Mesenchymal stem cell (in vitro differentiated cells and primary cell): Measurements from ENCODE around the gene FCHSD2.

ENCODE experiments used
- DNase-seq: peaks from one replicate; pipeline ENCODE4 v3.0.0-alpha.2; 2013
- H2AFZ ChIP-seq: one replicate; pipeline ENCODE4 v1.6.1; 2013; ENCODE audit warnings: low read depth, mild to moderate bottlenecking, control low read depth, inconsistent platforms, low read length, moderate library complexity
- H2AK5ac ChIP-seq: 2 replicates; pipeline ENCODE4 v1.6.1; 2013; ENCODE audit warnings: low read length, moderate library complexity, mild to moderate bottlenecking, inconsistent platforms; ENCODE audit not compliant: severe bottlenecking
- H2BK120ac ChIP-seq: one replicate; pipeline ENCODE4 v1.6.1; 2013; ENCODE audit warnings: low read depth, mild to moderate bottlenecking, inconsistent platforms, low read length, moderate library complexity
- H2BK12ac ChIP-seq, 2 experiments: one replicate each; pipeline ENCODE4 v1.6.1; 2013; ENCODE audit warnings: inconsistent platforms in 2 of 2, low read length in 2 of 2, mild to moderate bottlenecking in 2 of 2, moderate library complexity in 2 of 2, control low read depth in 1 of 2
- H2BK15ac ChIP-seq: one replicate; pipeline ENCODE4 v1.6.1; 2013; ENCODE audit warnings: mild to moderate bottlenecking, low read depth, inconsistent platforms; ENCODE audit not compliant: poor library complexity, severe bottlenecking
- H2BK5ac ChIP-seq: 2 replicates; pipeline ENCODE4 v1.6.1; 2013; ENCODE audit warnings: low read depth, mild to moderate bottlenecking, low read length, control low read depth, inconsistent platforms; ENCODE audit not compliant: poor library complexity, severe bottlenecking
- H3K14ac ChIP-seq, 2 experiments: one replicate each; pipeline ENCODE4 v1.6.1; 2013; ENCODE audit warnings: inconsistent platforms in 2 of 2, low read length in 2 of 2, control low read depth in 1 of 2, mild to moderate bottlenecking in 1 of 2, moderate library complexity in 1 of 2
- H3K18ac ChIP-seq, 2 experiments: one replicate each; pipeline ENCODE4 v1.6.1; 2013; ENCODE audit warnings: inconsistent platforms in 2 of 2, low read length in 2 of 2, control low read depth in 1 of 2, low read depth in 1 of 2, mild to moderate bottlenecking in 1 of 2
- H3K23ac ChIP-seq, 2 experiments: one replicate each; pipeline ENCODE4 v1.6.1; 2013; ENCODE audit warnings: inconsistent platforms in 2 of 2, low read length in 2 of 2, mild to moderate bottlenecking in 2 of 2, moderate library complexity in 2 of 2, control low read depth in 1 of 2
- H3K27ac ChIP-seq: 2 replicates; pipeline ENCODE4 v1.5.1; 2013; ENCODE audit warnings: mild to moderate bottlenecking, moderate library complexity, low read length, control low read depth, inconsistent platforms; ENCODE audit not compliant: poor library complexity, severe bottlenecking
- H3K27me3 ChIP-seq, 2 experiments: 2 replicates each; pipeline versions ENCODE4 v1.6.1 to v1.7.0; 2013; ENCODE audit warnings: low read length in 2 of 2, mild to moderate bottlenecking in 2 of 2, moderate library complexity in 2 of 2, control low read depth in 1 of 2, inconsistent platforms in 1 of 2; ENCODE audit not compliant: control insufficient read depth in 1 of 2, insufficient read depth in 1 of 2
- H3K36me3 ChIP-seq, 2 experiments: 2 replicates each; pipeline versions ENCODE4 v1.6.1 to v1.7.0; 2013; ENCODE audit warnings: low read length in 2 of 2, control low read depth in 1 of 2, inconsistent platforms in 1 of 2, low read depth in 1 of 2, mild to moderate bottlenecking in 1 of 2; ENCODE audit not compliant: insufficient read depth in 2 of 2, control insufficient read depth in 1 of 2
- H3K4ac ChIP-seq, 2 experiments: one replicate each; pipeline ENCODE4 v1.6.1; 2013; ENCODE audit warnings: inconsistent platforms in 2 of 2, low read length in 2 of 2, mild to moderate bottlenecking in 2 of 2, moderate library complexity in 2 of 2, control low read depth in 1 of 2, low read depth in 1 of 2
- H3K4me1 ChIP-seq: 2 replicates; pipeline ENCODE4 v1.6.1; 2013; ENCODE audit warnings: low read depth, low read length, control low read depth; ENCODE audit not compliant: control insufficient read depth, insufficient read depth
- H3K4me2 ChIP-seq: 2 replicates; pipeline ENCODE4 v1.6.1; 2013; ENCODE audit warnings: low read length, mild to moderate bottlenecking, inconsistent platforms; ENCODE audit not compliant: poor library complexity, severe bottlenecking
- H3K4me3 ChIP-seq, 2 experiments: 2 replicates each; pipeline versions ENCODE4 v1.5.1 to v1.7.0; 2013; ENCODE audit warnings: low read length in 2 of 2, mild to moderate bottlenecking in 2 of 2, control low read depth in 1 of 2, low read depth in 1 of 2; ENCODE audit not compliant: insufficient read depth in 1 of 2
- H3K79me1 ChIP-seq: replicated peaks from 2 replicates; pipeline ENCODE4 v1.6.1; 2013; ENCODE audit warnings: mild to moderate bottlenecking, control low read depth, low read length, inconsistent platforms; ENCODE audit not compliant: poor library complexity, severe bottlenecking
- H3K9ac ChIP-seq: 2 replicates; pipeline ENCODE4 v1.7.0; 2013; ENCODE audit warnings: mild to moderate bottlenecking, low read length, moderate library complexity
- H3K9me3 ChIP-seq: 2 replicates; pipeline ENCODE4 v1.7.0; 2013; ENCODE audit warnings: mild to moderate bottlenecking, low read length; ENCODE audit not compliant: control insufficient read depth
- H4K8ac ChIP-seq: one replicate; pipeline ENCODE4 v1.6.1; 2013; ENCODE audit warnings: inconsistent platforms, mild to moderate bottlenecking, low read length, moderate library complexity
- H4K91ac ChIP-seq: one replicate; pipeline ENCODE4 v1.6.1; 2013; ENCODE audit warnings: mild to moderate bottlenecking, low read length, inconsistent platforms
- WGBS: methylation state at CpG from one replicate; pipeline ENCODE4 v1.1.7; 2013; ENCODE audit warnings: mixed read lengths; 5-methylcytosine and 5-hydroxymethylcytosine counted together

FCHSD2 gene

DNA sequence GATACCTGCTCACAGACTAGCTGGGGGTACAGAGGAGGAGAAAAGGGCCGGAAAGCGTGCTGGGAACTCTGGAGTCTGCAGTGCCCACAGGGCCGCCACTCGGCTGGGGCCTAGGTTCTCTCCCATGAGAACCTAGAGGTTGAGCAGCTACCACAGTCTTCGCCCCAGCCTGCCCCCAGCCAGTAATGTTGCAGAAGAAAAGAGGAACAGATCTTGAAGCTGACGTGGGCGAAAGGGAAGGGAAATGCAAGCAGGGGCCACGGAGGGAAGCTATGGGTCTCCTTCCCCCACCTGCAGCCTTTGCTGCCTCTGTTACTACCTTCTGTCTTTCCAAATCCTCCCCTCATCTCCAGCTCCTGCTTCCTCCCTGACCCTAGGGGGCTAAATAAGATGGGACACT lies 47.2 kb upstream of the FCHSD2 start:
- H3K36me3 ChIP-seq = no peaks in the 10 kb centered on the region
- no peak overlapping the region for H4K91ac ChIP-seq
- DNase-seq = no peak
- no peak overlapping the region for H3K4me3 ChIP-seq
- H3K4me2 ChIP-seq = no peak overlapping the region
- peaks cover 16% of the 10 kb centered on the region for H3K4me1 ChIP-seq
- no peak overlapping the region for H2AK5ac ChIP-seq
- no peak overlapping the region for H3K14ac ChIP-seq
- 96% methylated on average over 4 of the region's 8 CpGs for WGBS
- no peak overlapping the region for H4K8ac ChIP-seq
- no peaks in the 10 kb centered on the region for H3K9me3 ChIP-seq
- H2BK120ac ChIP-seq = no peak overlapping the region
- no peak overlapping the region for H2AFZ ChIP-seq
- H2BK12ac ChIP-seq = no peak overlapping the region
- H3K9ac ChIP-seq = no peak overlapping the region
- no peak overlapping the region for H2BK5ac ChIP-seq
- no peak overlapping the region for H3K23ac ChIP-seq
- no peak overlapping the region for H2BK15ac ChIP-seq
- no peak overlapping the region for H3K4ac ChIP-seq
- no peak overlapping the region for H3K27ac ChIP-seq
- no peak overlapping the region for H3K18ac ChIP-seq
- peaks cover 0 to 3% of the 10 kb centered on the region in 2 experiments for H3K27me3 ChIP-seq
- H3K79me1 ChIP-seq = no peaks in the 10 kb centered on the region

DNA sequence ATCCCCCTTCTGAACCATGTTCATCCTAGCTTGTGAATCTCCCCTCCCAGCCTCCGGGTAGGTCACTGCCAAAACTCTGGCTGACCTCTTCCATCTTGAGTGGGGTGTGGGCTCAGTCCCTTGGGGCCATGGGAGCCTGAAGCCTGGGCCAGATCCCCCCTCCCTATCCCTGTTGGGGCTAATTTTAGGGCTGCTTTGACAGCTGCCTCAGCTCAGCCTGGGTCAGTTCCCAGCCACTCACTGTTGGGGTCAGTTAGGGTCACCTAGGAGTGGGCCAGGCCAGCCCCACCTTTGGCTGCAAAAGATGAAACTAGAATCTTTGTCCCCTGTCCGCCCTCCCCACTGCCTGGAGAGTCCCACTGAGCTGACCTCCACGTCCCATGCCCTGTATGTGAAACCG lies 46.2 kb upstream of the FCHSD2 start:
- no peak overlapping the region for H2BK15ac ChIP-seq
- H3K23ac ChIP-seq = no peak overlapping the region
- H2BK12ac ChIP-seq = no peak overlapping the region
- H3K18ac ChIP-seq = no peak overlapping the region
- no peaks in the 10 kb centered on the region for H3K36me3 ChIP-seq
- DNase-seq = no peak
- H4K91ac ChIP-seq = no peak overlapping the region
- no peak overlapping the region for H3K4me3 ChIP-seq
- H3K9ac ChIP-seq = no peak overlapping the region
- H3K14ac ChIP-seq = no peak overlapping the region
- no peak overlapping the region for H4K8ac ChIP-seq
- H3K4ac ChIP-seq = no peak overlapping the region
- H3K27ac ChIP-seq = no peak overlapping the region
- H3K27me3 ChIP-seq = peaks cover 0 to 3% of the 10 kb centered on the region in 2 experiments
- no peak overlapping the region for H3K4me2 ChIP-seq
- H2AK5ac ChIP-seq = no peak overlapping the region
- H2BK5ac ChIP-seq = no peak overlapping the region
- WGBS = 85% methylated on average over 4 of the region's 4 CpGs
- no peaks in the 10 kb centered on the region for H3K9me3 ChIP-seq
- H3K79me1 ChIP-seq = no peaks in the 10 kb centered on the region
- peaks cover 16% of the 10 kb centered on the region for H3K4me1 ChIP-seq
- no peak overlapping the region for H2AFZ ChIP-seq
- no peak overlapping the region for H2BK120ac ChIP-seq

DNA sequence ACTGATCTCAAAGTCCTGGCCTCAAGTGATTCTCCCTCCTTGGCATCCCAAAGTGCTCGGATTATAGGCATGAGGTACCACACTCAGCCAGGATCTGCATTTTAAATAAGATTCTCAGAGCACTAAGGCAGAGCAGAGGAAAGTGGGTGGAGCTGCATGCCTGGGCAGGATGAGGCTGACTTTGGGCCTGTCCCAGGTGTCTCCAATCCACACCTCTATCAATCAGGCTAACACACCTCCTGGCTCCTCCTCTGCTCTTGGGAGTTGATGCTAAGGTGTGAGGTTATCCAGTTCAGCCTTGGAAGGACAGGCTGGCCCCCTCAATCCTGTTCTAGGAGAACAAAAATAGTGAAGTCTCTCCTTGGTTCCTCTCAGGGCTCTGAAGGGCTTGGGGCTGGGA lies 45.7 kb upstream of the FCHSD2 start:
- Histone ChIP-seq H3K4me3 (no peak overlapping the region), H2BK12ac (no peak overlapping the region), H2BK5ac (no peak overlapping the region), H2BK120ac (no peak overlapping the region), H3K4ac (no peak overlapping the region), H3K27ac (no peak overlapping the region), H3K4me2 (no peak overlapping the region), H3K27me3 (peaks cover 0 to 3% of the 10 kb centered on the region in 2 experiments), H2BK15ac (no peak overlapping the region), H3K36me3 (no peaks in the 10 kb centered on the region), H3K9ac (no peak overlapping the region), H3K9me3 (no peaks in the 10 kb centered on the region), H3K14ac (no peak overlapping the region), H3K18ac (no peak overlapping the region), H4K8ac (no peak overlapping the region), H3K23ac (no peak overlapping the region), H3K4me1 (peaks cover 16% of the 10 kb centered on the region), H4K91ac (no peak overlapping the region), H2AK5ac (no peak overlapping the region), H3K79me1 (no peaks in the 10 kb centered on the region), H2AFZ (no peak overlapping the region)
- DNase-seq = no peak
- WGBS = 100% methylated on average over 1 of the region's 1 CpG

DNA sequence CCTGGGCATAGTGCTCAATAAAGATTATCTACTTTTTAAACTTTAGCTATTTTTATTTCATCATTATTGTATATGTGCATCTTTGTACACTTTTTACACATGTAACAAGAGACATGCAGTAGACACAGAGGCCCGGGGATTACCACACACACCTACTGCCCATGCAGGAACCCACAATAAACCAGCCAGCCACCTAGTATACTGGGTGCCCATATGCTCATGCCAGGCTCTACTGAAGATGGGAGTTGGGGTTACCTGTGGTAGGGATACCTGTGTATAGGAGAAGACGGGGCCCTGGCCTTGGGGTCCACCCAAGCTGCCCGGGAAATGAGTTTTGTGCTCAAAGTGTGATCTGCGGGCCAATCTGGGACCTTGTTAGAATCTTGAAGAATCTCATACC lies 44.8 kb upstream of the FCHSD2 start:
- Histone ChIP-seq H4K91ac (no peak overlapping the region), H3K36me3 (no peaks in the 10 kb centered on the region), H3K27ac (no peak overlapping the region), H3K4me2 (no peak overlapping the region), H3K4ac (no peak overlapping the region), H3K23ac (no peak overlapping the region), H3K9me3 (no peaks in the 10 kb centered on the region), H3K27me3 (peaks cover 0 to 3% of the 10 kb centered on the region in 2 experiments), H2AFZ (no peak overlapping the region), H2BK120ac (no peak overlapping the region), H3K9ac (no peak overlapping the region), H2BK12ac (no peak overlapping the region), H3K18ac (no peak overlapping the region), H4K8ac (no peak overlapping the region), H3K79me1 (no peaks in the 10 kb centered on the region), H3K14ac (no peak overlapping the region), H2BK15ac (no peak overlapping the region), H2BK5ac (no peak overlapping the region), H2AK5ac (no peak overlapping the region), H3K4me1 (peaks cover 16% of the 10 kb centered on the region), H3K4me3 (no peak overlapping the region)
- WGBS = 54% methylated on average over 3 of the region's 4 CpGs
- no peak for DNase-seq
